NCI-H526 treated with DMSO at 0.1 percent for 48 hours (cell line): ENCODE data around the gene BORCS5.
"Not testable (repeated sequence)": the region's sequence is repeated elsewhere in the genome, so short reads cannot be mapped to it uniquely, and the experiment has no call there.

Experiments used
- DNase-seq: peaks from one replicate; lab custom pipeline; 2025; lab: John Stamatoyannopoulos, UW

Gene BORCS5

DNA sequence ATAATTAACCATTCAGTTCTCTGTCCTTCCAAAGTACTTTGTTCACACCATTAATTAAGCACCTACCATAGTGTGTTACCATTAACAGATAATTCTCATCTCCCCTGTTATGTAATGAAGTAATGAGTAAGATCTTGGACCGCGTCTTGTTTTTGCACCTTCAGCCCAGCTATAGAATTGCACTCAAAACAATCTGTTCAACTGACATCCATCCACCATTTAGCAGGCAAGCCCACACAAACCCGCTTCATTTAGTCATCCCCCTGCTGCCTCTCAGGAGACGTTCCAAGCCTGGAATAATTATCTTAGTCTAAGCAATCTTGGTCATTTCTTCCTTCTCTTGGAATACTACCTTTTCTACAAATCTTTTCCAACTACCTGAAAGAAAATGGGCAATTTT lies 131.4 kb downstream of the BORCS5 start:
- DNase-seq: no peak

GRCh38 chr12:12488823-12489550 lies 132.1 kb downstream of the BORCS5 start:
- DNase-seq: no peak

DNA sequence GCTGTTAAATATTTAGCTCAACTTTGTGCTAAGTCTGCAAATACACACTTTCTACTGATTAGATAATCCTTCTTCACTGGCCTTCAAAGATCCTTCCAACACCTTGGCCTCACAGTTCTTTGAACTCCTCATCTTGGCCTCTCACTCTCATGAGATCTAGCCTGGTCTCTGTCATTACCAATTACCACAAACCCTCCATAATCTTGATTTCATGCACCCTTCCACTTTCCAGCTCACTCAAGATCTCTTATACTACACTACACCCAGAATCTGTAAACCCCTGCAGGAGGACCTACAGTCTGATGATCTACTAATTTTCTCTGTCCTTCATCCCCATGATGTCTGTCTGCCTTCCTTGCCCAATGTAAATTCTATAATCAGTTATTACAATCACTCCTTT lies 134.7 kb downstream of the BORCS5 start:
- DNase-seq: no peak

DNA sequence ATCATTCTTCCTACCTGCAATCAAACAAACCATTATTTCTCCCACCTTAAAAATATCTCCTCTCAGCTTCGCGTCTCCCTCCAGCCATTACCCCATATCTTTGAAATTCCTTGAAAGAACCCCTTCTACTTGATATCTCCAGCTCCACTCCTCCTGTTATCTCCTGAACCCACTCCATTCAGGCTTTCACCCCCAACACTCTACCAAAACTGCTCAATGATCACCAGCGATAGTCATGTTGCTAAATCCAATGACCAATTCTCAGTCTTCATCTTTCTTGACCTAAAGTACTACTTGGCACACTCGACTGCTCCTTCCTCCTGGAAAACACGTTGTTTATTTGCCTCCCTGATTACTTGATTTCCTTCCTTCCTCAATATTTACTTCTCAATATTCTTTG lies 135.7 kb downstream of the BORCS5 start:
- DNase-seq: no peak

DNA sequence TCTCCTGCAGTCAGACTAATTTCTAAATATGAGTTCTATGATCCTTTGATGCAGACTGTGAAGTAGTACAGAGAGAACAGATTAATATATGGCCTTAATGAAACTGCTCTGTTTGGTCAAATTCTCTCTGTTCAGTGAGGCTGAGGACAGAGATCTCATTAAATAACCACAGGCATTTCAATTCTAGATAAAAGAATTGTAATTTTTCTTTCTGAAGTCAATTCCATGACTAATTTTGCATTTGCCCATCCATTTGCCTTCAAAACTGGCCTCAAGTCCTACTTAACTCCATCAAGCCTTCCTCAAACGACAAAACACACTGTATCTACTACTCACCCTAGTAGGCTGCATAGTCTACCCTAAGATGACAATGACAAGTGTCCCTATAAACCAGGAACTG lies 138.7 kb downstream of the BORCS5 start:
- DNase-seq: no peak

- no peak for DNase-seq
These were observed 141.3 kb downstream of the BORCS5 start for GRCh38 chr12:12498210-12498609.

GRCh38 chr12:12499909-12500604 lies 143.2 kb downstream of the BORCS5 start:
- DNase-seq: no peak

GRCh38 chr12:12501121-12501520 lies 144.2 kb downstream of the BORCS5 start:
- no peak for DNase-seq

- DNase-seq: not testable (repeated sequence)
These were observed 145.4 kb downstream of the BORCS5 start for GRCh38 chr12:12502130-12502814.

DNA sequence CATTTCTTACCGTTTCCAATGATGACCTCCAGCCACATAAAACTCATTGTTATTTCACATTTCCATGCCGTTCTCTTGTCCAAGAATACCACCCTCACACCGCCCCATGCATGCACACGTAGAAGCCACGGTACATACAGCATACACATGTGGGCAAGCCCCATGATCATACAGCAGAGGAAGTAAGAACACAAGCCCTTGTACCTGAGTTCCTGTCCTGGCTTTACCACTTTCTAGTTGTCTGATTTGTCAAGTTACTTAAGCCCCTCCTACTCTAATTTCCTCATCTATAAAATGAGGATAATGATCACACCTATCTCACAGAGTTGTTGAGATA lies 145.9 kb downstream of the BORCS5 start:
- no peak for DNase-seq

DNA sequence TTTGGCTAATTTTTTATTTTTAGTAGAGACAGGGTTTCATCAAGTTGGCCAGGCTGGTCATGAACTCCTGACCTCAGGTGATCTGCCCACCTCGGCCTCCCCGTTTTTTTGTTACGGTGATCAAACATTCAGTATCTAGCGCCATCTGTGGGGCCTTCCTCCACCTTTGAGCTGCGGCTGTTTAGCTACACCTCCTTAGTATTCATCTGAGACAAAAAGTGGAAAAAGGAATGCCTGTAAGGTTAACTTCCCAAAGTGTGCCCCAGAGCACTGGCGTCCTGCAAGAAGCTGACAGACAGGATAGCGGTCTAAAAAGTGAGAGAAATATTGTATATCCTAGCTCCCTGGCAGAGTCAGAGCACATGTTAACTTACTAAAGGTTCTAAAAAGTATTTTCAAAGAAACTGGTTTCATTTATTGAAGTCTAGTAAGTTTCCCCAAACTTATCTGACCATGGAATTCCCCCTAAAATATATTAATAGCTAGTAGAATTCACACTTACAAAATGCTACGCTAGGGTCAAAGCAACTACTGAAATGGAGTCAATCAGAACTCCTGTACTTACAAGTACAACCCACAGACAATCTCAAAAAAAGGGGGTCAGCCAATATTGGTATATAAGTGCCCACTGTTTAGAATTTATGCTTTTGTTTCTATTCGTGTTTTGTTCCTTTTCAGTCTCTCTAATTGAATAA lies 146.7 kb downstream of the BORCS5 start:
- no peak for DNase-seq

DNA sequence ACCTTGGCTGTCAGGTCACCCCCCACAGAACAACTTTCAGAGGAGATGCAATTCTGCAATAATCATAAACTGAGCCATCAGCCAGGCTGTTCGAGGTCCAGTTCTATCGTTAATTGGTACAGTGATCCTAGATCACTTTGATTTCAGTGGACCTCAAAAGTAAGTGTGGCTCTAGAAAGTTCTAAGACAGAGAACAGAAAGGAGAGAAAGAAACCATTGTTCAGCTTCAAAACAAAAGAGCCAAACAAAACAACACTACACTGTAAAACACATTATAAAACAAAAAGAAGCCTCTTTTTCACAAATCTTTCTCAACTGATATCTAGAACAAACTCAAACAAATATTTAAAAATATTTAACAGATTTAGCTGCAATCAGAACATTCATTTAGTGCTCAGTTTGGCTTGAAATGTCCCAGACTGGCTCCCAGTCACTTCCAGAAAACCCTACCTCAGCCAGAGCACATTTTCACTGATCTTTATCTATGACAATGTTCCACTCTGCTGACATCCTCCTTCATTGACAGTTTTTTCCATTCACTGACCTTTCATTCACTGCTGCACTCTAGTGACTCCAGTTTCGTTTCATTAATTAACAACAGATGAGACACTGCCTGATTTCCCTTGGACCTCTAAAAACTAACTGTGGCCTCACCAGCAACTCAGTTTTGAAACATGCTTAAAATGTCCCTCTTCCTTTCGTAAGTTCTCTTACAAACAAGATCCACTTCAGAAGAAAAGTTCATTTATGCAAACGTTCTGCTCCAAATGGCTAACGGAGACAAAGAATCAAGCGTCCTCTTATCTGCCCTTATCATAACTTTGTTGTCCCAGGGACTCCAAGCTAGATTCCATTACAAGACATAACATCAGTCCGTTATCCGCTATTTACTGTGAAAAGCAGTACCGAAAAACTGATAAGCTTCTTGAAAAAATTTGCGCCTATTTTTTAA lies 148.9 kb downstream of the BORCS5 start:
- DNase-seq: peak; percentile 11

DNA sequence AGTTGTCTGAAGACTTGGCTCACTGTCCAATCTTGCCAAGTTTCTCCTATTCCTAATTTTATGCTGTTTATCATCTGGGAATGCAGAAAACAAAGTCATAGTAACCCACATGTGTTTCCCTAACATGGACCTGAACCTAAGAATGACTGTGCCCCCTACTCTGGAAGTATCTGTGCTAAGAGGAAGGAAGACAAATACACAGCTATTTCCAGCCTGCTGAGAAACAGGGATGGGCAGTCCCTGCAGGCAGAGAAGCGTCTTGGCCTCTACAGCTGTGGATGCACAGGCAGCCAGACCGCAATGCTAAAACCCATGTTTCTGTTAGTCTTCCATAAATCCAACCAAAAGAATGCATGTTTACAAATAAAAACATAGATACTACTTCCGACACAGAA lies 149.6 kb downstream of the BORCS5 start:
- DNase-seq: no peak

DNA sequence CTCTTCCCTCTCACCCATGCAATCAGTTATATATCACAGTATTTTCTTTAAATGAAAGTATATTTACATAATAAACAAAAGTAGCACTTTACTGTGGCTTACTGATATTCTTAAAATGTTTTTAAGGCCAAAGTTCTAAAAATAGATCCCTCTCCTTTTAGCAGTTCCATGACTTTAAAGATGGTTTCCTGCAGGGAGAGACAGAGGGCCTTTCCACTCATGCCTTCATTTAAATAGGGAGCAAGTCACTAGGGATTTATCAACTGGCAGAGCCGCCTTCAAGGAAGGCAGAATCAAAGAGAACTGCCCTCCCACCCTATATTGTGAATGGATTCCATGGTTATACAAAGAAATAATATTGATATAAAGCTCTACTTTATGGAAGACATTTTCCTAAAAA lies 150.2 kb downstream of the BORCS5 start:
- DNase-seq: no peak

- DNase-seq: no peak
These were observed 151.7 kb downstream of the BORCS5 start for GRCh38 chr12:12508612-12509011.

- no peak for DNase-seq
These were observed 153.3 kb downstream of the BORCS5 start for GRCh38 chr12:12510141-12510540.

GRCh38 chr12:12510551-12510950 lies 153.7 kb downstream of the BORCS5 start:
- no peak for DNase-seq

GRCh38 chr12:12511021-12511783 lies 154.3 kb downstream of the BORCS5 start:
- DNase-seq: no peak

- no peak for DNase-seq
These were observed 155.2 kb downstream of the BORCS5 start for GRCh38 chr12:12511895-12512711.
